WTC11 (cell line): ENCODE measurements around the gene SIPA1L3. TPM values are rescaled to one million over a fixed set of nuclear protein-coding genes. Genes with fewer than 3 reads are reported as not detected.

Experiments used
- ATAC-seq: fragments of 200-7000 bp; cut with Tn5 transposase; 2 replicates; pipeline ENCODE4 v1.10.0; 2021; ENCODE audit warnings: mild to moderate bottlenecking, moderate library complexity
- CTCF ChIA-PET: fragments of 300-600 bp; sonication (Branson Sonifier 250); formaldehyde crosslinking; loops from one replicate; lab custom pipeline; 2021; ENCODE audit warnings: antibody characterized with exemption; lab: Charles Lee
- POLR2A ChIA-PET: fragments of 350-600 bp; sonication (Branson Sonifier 250); formaldehyde crosslinking; loops from one replicate; lab custom pipeline; 2021; ENCODE audit warnings: antibody characterized with exemption; lab: Charles Lee
- DNase-seq: peaks from one replicate; pipeline ENCODE4 v3.0.0; 2021; ENCODE audit warnings: low spot score
- H3K27ac Mint-ChIP-seq: 2 replicates; pipeline ENCODE4 v1.8.0; 2021; ENCODE audit warnings: mixed read lengths
- H3K27me3 Mint-ChIP-seq: 2 replicates; pipeline ENCODE4 v1.8.0; 2021; ENCODE audit warnings: low read depth, mild to moderate bottlenecking, moderate library complexity, mixed read lengths
- H3K36me3 Mint-ChIP-seq: 2 replicates; pipeline ENCODE4 v1.8.0; 2021; ENCODE audit warnings: mixed read lengths
- H3K4me1 Mint-ChIP-seq: 2 replicates; pipeline ENCODE4 v1.8.0; 2022; ENCODE audit warnings: mixed read lengths
- H3K4me3 Mint-ChIP-seq: 2 replicates; pipeline ENCODE4 v1.8.0; 2021; ENCODE audit warnings: mild to moderate bottlenecking, moderate library complexity, mixed read lengths
- H3K9me3 Mint-ChIP-seq: 2 replicates; pipeline ENCODE4 v1.8.0; 2021; ENCODE audit warnings: mixed read lengths
- ESRRA ChIP-seq: sonication (generic); formaldehyde crosslinking; IDR thresholded peaks from 2 replicates; pipeline ENCODE4 v1.8.1; 2022; ENCODE audit warnings: mild to moderate bottlenecking, missing genetic modification reagents, borderline replicate concordance
- GTF2I ChIP-seq: fragments of 250-450 bp; sonication (Bioruptor Pico); conservative IDR thresholded peaks from 2 replicates; pipeline ENCODE4 v1.4.0; 2021; ENCODE audit warnings: mild to moderate bottlenecking
- JAZF1 ChIP-seq: fragments of 250-450 bp; sonication (Bioruptor Pico); IDR thresholded peaks from 2 replicates; pipeline ENCODE4 v1.9.0; 2021; ENCODE audit warnings: moderate library complexity, mild to moderate bottlenecking, inconsistent platforms
- KAT7 ChIP-seq: sonication (generic); formaldehyde crosslinking; IDR thresholded peaks from 2 replicates; pipeline ENCODE4 v1.8.1; 2023; ENCODE audit warnings: missing genetic modification reagents, mild to moderate bottlenecking, borderline replicate concordance
- MAX ChIP-seq: sonication (generic); formaldehyde crosslinking; IDR thresholded peaks from 2 replicates; pipeline ENCODE4 v1.8.0; 2022; ENCODE audit warnings: mild to moderate bottlenecking, missing genetic modification reagents
- NFATC4 ChIP-seq: fragments of 250-450 bp; sonication (Bioruptor Pico); IDR thresholded peaks from 2 replicates; pipeline ENCODE4 v1.9.0; 2021; ENCODE audit warnings: mild to moderate bottlenecking
- NFE2L1 ChIP-seq: sonication (generic); formaldehyde crosslinking; IDR thresholded peaks from 2 replicates; pipeline ENCODE4 v1.8.1; 2023; ENCODE audit warnings: missing genetic modification reagents
- NR2C2 ChIP-seq: sonication (generic); formaldehyde crosslinking; IDR thresholded peaks from 2 replicates; pipeline ENCODE4 v1.8.0; 2022; ENCODE audit warnings: mild to moderate bottlenecking, missing genetic modification reagents
- PRRX2 ChIP-seq: fragments of 250-450 bp; sonication (Bioruptor Pico); IDR thresholded peaks from 2 replicates; pipeline ENCODE4 v1.8.0; 2021; ENCODE audit warnings: mild to moderate bottlenecking
- RORB ChIP-seq: fragments of 250-450 bp; sonication (Bioruptor Pico); IDR thresholded peaks from 2 replicates; pipeline ENCODE4 v1.9.0; 2021; ENCODE audit warnings: mild to moderate bottlenecking
- TP53 ChIP-seq: sonication (generic); formaldehyde crosslinking; IDR thresholded peaks from 2 replicates; pipeline ENCODE4 v1.8.1; 2023; ENCODE audit warnings: mild to moderate bottlenecking, missing genetic modification reagents
- USF2 ChIP-seq: sonication (generic); formaldehyde crosslinking; IDR thresholded peaks from 2 replicates; pipeline ENCODE4 v1.8.1; 2023; ENCODE audit warnings: mild to moderate bottlenecking, missing genetic modification reagents, moderate library complexity
- ZNF121 ChIP-seq: sonication (generic); formaldehyde crosslinking; IDR thresholded peaks from 2 replicates; pipeline ENCODE4 v1.8.0; 2023; ENCODE audit warnings: missing genetic modification reagents
- ZNF281 ChIP-seq: sonication (generic); formaldehyde crosslinking; IDR thresholded peaks from 2 replicates; pipeline ENCODE4 v1.8.0; 2023; ENCODE audit warnings: mild to moderate bottlenecking, missing genetic modification reagents
- ZSCAN18 ChIP-seq: fragments of 250-450 bp; sonication (Bioruptor Pico); IDR thresholded peaks from 2 replicates; pipeline ENCODE4 v2.1.2; 2022; ENCODE audit warnings: mild to moderate bottlenecking, moderate library complexity
- total RNA-seq: library from RNA; stranded (reverse); gene quantifications from 3 replicates; pipeline ENCODE4 v1.2.3, GENCODE V29; 2021
- TF ChIP-seq, protein P1 (sequence below): sonication (generic); formaldehyde crosslinking; IDR thresholded peaks from 2 replicates; pipeline ENCODE4 v1.8.0; 2022; ENCODE audit warnings: mild to moderate bottlenecking, missing genetic modification reagents
- TF ChIP-seq, protein P2 (sequence below): sonication (generic); formaldehyde crosslinking; IDR thresholded peaks from 2 replicates; pipeline ENCODE4 v1.8.0; 2022; ENCODE audit warnings: mild to moderate bottlenecking, missing genetic modification reagents
- TF ChIP-seq, protein P3 (sequence below): sonication (generic); formaldehyde crosslinking; IDR thresholded peaks from 2 replicates; pipeline ENCODE4 v1.8.1; 2022; ENCODE audit warnings: missing genetic modification reagents, borderline replicate concordance
- TF ChIP-seq, protein P4 (sequence below): sonication (generic); formaldehyde crosslinking; IDR thresholded peaks from 2 replicates; pipeline ENCODE4 v1.8.0; 2023; ENCODE audit warnings: missing genetic modification reagents
- TF ChIP-seq, protein P5 (sequence below): sonication (generic); formaldehyde crosslinking; IDR thresholded peaks from 2 replicates; pipeline ENCODE4 v1.8.1; 2023; ENCODE audit warnings: mild to moderate bottlenecking, missing genetic modification reagents, borderline replicate concordance

SIPA1L3 gene
- total RNA-seq, 1 experiment from 2014 or later = 41.5 TPM

DNA sequence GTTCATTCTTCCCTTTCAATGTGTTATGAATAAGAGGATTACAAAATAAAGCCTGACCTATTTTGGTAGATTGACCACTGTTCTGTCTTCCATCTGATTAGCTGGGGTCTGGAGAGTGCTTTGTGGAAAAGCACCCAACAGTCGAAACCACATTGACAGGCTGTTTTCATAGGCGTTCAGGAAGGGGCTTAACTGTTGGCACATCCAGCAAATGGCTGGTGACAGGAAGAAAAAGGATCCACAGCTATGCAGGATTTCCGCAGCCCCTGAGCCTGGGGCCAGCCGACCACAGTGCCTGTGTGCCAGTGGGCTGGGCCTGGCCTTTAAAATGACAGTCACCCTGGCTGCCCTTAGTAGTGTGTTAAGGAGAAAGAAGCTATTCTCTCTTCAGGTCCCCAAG is 113.3 kb downstream of the SIPA1L3 start:
- CTCF ChIA-PET = interaction anchor here (0.6 to 2.5 kb wide), 2 partner anchors 28 to 118 kb away, joined by 3 to 9 read pairs; no protein-coding TSS in a partner anchor
- DNase-seq = no peak
- ATAC-seq = no peak
- Mint-ChIP-seq H3K27me3 (no peaks in the 10 kb centered on the region), H3K27ac (no peak overlapping the region), H3K9me3 (no peaks in the 10 kb centered on the region), H3K4me1 (peaks cover 27% of the 10 kb centered on the region), H3K36me3 (no peaks in the 10 kb centered on the region), H3K4me3 (no peak overlapping the region)
- POLR2A ChIA-PET = no interaction called here
- TF ChIP-seq NFATC4 (no peak), GTF2I (CRISPR knock-in tag) (no peak), NFE2L1 (CRISPR knock-in tag) (no peak), TP53 (CRISPR knock-in tag) (no peak), JAZF1 (CRISPR knock-in tag) (no peak), USF2 (CRISPR knock-in tag) (no peak), KAT7 (CRISPR knock-in tag) (no peak)
- TF ChIP-seq, protein P1, sequence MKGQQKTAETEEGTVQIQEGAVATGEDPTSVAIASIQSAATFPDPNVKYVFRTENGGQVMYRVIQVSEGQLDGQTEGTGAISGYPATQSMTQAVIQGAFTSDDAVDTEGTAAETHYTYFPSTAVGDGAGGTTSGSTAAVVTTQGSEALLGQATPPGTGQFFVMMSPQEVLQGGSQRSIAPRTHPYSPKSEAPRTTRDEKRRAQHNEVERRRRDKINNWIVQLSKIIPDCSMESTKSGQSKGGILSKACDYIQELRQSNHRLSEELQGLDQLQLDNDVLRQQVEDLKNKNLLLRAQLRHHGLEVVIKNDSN (CRISPR knock-in tag) = no peak
- TF ChIP-seq, protein P2, sequence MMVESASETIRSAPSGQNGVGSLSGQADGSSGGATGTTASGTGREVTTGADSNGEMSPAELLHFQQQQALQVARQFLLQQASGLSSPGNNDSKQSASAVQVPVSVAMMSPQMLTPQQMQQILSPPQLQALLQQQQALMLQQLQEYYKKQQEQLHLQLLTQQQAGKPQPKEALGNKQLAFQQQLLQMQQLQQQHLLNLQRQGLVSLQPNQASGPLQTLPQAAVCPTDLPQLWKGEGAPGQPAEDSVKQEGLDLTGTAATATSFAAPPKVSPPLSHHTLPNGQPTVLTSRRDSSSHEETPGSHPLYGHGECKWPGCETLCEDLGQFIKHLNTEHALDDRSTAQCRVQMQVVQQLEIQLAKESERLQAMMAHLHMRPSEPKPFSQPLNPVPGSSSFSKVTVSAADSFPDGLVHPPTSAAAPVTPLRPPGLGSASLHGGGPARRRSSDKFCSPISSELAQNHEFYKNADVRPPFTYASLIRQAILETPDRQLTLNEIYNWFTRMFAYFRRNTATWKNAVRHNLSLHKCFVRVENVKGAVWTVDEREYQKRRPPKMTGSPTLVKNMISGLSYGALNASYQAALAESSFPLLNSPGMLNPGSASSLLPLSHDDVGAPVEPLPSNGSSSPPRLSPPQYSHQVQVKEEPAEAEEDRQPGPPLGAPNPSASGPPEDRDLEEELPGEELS = no peak

- H3K27ac Mint-ChIP-seq = no peak overlapping the region
- no peak overlapping the region for H3K4me3 Mint-ChIP-seq
- ChIA-PET POLR2A (no interaction called here), CTCF (interaction anchor here (0.8 kb wide), 1 partner anchor 9 kb away, joined by 3 read pairs; no protein-coding TSS in a partner anchor)
- no peaks in the 10 kb centered on the region for H3K36me3 Mint-ChIP-seq
- ATAC-seq (no peak), DNase-seq (no peak)
- peaks cover 29% of the 10 kb centered on the region for H3K4me1 Mint-ChIP-seq
- no peaks in the 10 kb centered on the region for H3K9me3 Mint-ChIP-seq
- H3K27me3 Mint-ChIP-seq = no peaks in the 10 kb centered on the region
- no peak for TF ChIP-seq ZNF121 (CRISPR knock-in tag)
- TF ChIP-seq, protein P3, sequence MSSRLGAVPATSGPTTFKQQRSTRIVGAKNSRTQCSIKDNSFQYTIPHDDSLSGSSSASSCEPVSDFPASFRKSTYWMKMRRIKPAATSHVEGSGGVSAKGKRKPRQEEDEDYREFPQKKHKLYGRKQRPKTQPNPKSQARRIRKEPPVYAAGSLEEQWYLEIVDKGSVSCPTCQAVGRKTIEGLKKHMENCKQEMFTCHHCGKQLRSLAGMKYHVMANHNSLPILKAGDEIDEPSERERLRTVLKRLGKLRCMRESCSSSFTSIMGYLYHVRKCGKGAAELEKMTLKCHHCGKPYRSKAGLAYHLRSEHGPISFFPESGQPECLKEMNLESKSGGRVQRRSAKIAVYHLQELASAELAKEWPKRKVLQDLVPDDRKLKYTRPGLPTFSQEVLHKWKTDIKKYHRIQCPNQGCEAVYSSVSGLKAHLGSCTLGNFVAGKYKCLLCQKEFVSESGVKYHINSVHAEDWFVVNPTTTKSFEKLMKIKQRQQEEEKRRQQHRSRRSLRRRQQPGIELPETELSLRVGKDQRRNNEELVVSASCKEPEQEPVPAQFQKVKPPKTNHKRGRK (CRISPR knock-in tag) = no peak
- no peak for TF ChIP-seq NR2C2 (CRISPR knock-in tag)
- TF ChIP-seq MAX (CRISPR knock-in tag) = no peak
- no peak for TF ChIP-seq ESRRA (CRISPR knock-in tag)
- no peak for TF ChIP-seq PRRX2 (CRISPR knock-in tag)
- no peak for TF ChIP-seq TP53 (CRISPR knock-in tag)
- TF ChIP-seq RORB = no peak
- no peak for TF ChIP-seq ZSCAN18 (CRISPR knock-in tag)
- TF ChIP-seq ZNF281 = no peak
- TF ChIP-seq, protein P4, sequence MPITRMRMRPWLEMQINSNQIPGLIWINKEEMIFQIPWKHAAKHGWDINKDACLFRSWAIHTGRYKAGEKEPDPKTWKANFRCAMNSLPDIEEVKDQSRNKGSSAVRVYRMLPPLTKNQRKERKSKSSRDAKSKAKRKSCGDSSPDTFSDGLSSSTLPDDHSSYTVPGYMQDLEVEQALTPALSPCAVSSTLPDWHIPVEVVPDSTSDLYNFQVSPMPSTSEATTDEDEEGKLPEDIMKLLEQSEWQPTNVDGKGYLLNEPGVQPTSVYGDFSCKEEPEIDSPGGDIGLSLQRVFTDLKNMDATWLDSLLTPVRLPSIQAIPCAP (CRISPR knock-in tag) = no peak
- TF ChIP-seq, protein P5, sequence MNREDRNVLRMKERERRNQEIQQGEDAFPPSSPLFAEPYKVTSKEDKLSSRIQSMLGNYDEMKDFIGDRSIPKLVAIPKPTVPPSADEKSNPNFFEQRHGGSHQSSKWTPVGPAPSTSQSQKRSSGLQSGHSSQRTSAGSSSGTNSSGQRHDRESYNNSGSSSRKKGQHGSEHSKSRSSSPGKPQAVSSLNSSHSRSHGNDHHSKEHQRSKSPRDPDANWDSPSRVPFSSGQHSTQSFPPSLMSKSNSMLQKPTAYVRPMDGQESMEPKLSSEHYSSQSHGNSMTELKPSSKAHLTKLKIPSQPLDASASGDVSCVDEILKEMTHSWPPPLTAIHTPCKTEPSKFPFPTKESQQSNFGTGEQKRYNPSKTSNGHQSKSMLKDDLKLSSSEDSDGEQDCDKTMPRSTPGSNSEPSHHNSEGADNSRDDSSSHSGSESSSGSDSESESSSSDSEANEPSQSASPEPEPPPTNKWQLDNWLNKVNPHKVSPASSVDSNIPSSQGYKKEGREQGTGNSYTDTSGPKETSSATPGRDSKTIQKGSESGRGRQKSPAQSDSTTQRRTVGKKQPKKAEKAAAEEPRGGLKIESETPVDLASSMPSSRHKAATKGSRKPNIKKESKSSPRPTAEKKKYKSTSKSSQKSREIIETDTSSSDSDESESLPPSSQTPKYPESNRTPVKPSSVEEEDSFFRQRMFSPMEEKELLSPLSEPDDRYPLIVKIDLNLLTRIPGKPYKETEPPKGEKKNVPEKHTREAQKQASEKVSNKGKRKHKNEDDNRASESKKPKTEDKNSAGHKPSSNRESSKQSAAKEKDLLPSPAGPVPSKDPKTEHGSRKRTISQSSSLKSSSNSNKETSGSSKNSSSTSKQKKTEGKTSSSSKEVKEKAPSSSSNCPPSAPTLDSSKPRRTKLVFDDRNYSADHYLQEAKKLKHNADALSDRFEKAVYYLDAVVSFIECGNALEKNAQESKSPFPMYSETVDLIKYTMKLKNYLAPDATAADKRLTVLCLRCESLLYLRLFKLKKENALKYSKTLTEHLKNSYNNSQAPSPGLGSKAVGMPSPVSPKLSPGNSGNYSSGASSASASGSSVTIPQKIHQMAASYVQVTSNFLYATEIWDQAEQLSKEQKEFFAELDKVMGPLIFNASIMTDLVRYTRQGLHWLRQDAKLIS = no peak
Measured at GRCh38 chr19:38021352-38021751, 114.3 kb downstream of the SIPA1L3 start.
